Measurements from ENCODE around the gene HOMER3.

Gene HOMER3

DNA sequence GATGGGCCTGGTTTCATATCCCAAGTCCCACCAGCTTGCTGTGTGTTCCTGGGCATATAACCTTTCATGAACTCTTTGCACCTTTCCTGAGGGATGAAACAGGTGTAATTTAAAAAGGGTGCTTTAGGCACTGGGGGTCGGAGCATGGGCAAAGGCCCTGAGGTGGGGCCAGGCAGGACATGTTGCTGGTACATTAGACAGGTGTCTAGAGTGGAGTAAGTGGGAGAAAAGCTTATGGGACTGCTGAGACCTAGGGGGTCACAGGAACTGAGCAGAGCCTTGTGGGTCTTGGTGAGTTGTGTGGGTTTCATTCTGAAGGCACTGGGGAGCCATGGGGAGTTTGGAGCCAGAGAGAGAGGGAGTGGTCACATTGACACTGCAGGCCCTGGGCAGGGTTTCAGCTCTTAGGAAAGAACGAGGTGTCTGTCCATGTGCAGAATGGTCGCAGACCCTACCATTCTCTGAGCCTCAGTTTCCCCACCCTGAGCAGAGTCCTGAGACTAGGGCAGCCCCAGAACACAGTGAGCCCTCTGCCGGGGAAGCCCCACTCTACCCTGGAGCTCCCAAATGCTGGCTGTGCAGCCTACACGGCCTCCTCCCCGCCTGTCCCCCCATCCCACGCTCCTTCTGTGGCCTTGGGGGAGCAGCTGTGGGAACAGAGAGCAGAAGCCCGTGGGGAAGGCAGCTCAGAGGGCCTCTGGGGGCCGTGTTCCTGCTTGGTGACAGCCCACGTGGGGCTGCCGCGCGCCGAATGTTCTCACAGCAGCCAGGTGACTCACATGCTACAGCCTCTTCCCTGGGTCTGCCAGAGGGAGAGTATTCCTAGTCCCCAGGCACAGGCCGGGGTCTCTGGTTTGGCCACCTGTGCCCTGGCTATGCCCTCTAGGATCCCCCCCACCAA lies 7.3 kb upstream of the HOMER3 start:
- in situ Hi-C loops (cut with MboI; ENCODE audit: low pct_unique_long_range_greater_than_20kb, low sequenced_read_pairs, unreplicated experiment) = no loop called here

DNA sequence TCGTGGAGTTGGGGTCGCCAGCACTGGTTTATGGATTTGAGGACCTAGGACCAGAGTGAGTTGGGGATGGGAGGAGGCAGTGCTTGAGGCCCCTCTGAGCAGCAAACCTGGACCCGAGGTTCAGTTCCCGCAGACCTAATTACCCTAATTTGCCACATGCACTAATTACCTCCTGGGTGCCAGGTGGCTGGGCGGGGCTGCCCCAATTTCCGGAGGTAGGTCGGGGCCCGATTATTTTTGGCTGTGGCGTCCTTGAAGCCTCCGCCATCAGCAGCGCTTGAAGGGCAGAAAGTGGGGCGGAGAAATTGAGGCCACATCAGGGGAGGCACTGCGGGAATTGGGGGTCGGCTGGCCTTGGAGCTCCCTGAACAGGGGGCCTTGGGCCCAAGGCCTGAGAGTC lies 5.9 kb upstream of the HOMER3 start:
- TF ChIP-seq, protein P1, sequence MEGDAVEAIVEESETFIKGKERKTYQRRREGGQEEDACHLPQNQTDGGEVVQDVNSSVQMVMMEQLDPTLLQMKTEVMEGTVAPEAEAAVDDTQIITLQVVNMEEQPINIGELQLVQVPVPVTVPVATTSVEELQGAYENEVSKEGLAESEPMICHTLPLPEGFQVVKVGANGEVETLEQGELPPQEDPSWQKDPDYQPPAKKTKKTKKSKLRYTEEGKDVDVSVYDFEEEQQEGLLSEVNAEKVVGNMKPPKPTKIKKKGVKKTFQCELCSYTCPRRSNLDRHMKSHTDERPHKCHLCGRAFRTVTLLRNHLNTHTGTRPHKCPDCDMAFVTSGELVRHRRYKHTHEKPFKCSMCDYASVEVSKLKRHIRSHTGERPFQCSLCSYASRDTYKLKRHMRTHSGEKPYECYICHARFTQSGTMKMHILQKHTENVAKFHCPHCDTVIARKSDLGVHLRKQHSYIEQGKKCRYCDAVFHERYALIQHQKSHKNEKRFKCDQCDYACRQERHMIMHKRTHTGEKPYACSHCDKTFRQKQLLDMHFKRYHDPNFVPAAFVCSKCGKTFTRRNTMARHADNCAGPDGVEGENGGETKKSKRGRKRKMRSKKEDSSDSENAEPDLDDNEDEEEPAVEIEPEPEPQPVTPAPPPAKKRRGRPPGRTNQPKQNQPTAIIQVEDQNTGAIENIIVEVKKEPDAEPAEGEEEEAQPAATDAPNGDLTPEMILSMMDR (IDR thresholded peaks at IDR 0.05; ENCODE audit: extremely low read depth, insufficient read depth, missing control alignments) = no peak
- no peak for DNase-seq (ENCODE audit: low spot score)
- in situ Hi-C loops (cut with MboI; ENCODE audit: low pct_unique_long_range_greater_than_20kb, low sequenced_read_pairs, unreplicated experiment) = no loop called here

More for the DNA sequence above, 7.3 kb upstream of the HOMER3 start:
- DNase-seq (ENCODE audit: low spot score) = no peak
- TF ChIP-seq, protein P1 (IDR thresholded peaks at IDR 0.05; ENCODE audit: extremely low read depth, insufficient read depth, missing control alignments) = no peak

DNA sequence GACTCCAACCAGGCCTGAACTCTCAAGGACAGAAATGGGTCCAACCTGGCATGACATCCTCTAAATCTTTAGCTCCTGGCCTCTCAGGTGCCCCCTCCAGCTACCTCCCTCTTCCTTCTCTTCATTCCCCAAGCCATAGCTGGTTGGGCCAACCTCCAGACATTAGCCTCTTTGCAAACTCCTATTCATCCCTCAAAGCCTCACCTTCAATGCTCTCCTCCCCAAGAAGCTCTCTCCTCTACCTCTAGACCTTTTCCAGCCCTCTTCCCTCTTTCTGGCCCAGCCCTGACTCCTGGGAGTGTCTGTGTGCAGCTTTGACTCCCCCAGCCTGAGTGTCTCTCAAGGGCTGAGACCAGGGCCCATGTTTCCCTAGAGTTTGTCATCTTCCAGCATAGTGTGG lies 5.3 kb upstream of the HOMER3 start:
- in situ Hi-C loops (cut with MboI; ENCODE audit: low pct_unique_long_range_greater_than_20kb, low sequenced_read_pairs, unreplicated experiment) = no loop called here
- no peak for DNase-seq (ENCODE audit: low spot score)
- TF ChIP-seq, protein P1 (IDR thresholded peaks at IDR 0.05; ENCODE audit: extremely low read depth, insufficient read depth, missing control alignments) = no peak

DNA sequence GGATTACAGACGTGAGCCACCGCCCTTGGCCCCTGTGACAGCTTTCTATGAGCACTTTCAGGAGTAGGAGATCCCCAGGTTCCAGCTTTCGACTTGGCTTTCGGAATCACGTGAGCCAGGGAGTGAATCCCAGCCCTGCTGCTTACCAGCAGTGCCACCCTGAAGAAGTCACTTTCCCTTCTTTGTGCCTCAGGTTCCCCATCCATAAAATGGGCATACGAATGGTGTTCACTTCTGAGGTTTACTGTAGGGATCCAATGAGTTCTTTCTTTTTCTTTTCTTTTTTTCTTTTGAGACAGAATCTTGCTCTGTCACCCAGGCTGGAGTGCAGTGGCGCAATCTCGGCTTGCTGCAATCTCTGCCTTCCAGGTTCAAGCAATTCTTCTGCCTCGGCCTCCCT lies 4.3 kb upstream of the HOMER3 start:
- TF ChIP-seq, protein P1 (IDR thresholded peaks at IDR 0.05; ENCODE audit: extremely low read depth, insufficient read depth, missing control alignments) = no peak
- in situ Hi-C loops (cut with MboI; ENCODE audit: low pct_unique_long_range_greater_than_20kb, low sequenced_read_pairs, unreplicated experiment) = no loop called here
- no peak for DNase-seq (ENCODE audit: low spot score)

DNA sequence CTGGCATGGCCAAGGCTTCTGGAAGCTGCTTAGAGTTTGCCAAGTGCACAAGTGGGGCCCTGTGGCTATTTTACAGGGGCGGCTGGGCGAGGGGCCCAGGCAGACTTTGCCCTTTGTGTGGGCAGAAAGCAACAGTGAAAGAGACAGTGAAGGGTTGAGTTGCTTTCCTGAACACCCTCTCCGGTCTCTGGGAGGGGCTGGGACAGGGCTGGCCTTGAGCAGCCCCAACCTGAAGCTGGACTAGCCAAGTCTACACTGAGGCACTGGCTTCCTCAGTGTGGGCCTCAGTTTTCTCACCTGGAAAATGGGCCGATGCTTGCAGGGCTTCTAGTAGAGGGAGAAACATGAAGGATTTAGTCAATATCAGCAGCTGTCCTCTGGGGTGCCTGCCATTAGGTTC lies 2.4 kb upstream of the HOMER3 start:
- TF ChIP-seq, protein P1 (IDR thresholded peaks at IDR 0.05; ENCODE audit: extremely low read depth, insufficient read depth, missing control alignments) = no peak
- in situ Hi-C loops (cut with MboI; ENCODE audit: low pct_unique_long_range_greater_than_20kb, low sequenced_read_pairs, unreplicated experiment) = no loop called here
- no peak for DNase-seq (ENCODE audit: low spot score)

DNA sequence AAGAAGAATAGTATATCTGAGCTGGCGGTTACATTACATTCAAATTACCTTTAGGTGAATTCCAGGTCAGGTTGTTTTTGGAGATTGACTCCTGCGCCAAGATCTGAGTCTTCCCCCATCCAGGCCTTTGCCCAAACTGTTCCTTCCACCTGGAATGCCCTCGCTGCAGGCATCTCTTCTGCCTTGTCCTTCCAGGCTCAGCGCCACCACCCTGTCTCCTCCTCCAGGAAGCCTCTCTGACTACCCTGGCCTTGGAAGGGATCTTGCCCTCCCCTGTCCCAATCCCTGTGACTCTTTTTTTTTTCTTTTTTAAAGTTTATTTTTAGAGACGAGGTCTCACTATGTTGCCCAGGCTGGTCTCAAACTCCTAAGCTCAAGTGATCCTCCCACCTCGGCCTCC lies 1.7 kb upstream of the HOMER3 start:
- in situ Hi-C loops (cut with MboI; ENCODE audit: low pct_unique_long_range_greater_than_20kb, low sequenced_read_pairs, unreplicated experiment) = no loop called here
- no peak for DNase-seq (ENCODE audit: low spot score)
- TF ChIP-seq, protein P1 (IDR thresholded peaks at IDR 0.05; ENCODE audit: extremely low read depth, insufficient read depth, missing control alignments) = no peak
